CD4-positive, alpha-beta T cell (primary cell): ENCODE results near the gene FGFR3. TPM values are rescaled to one million over a fixed set of nuclear protein-coding genes. Genes with fewer than 3 reads are reported as not detected.

Source experiments
- ATAC-seq: fragments of 200-7000 bp; cut with Tn5 transposase; one replicate; pipeline ENCODE4 v1.10.0; 2022; ENCODE audit warnings: mild to moderate bottlenecking; ENCODE audit not compliant: poor library complexity
- CTCF ChIA-PET: fragments of 350-600 bp; sonication (Branson Sonifier 250); formaldehyde crosslinking; loops from one replicate; lab custom pipeline; 2021; ENCODE audit warnings: antibody characterized with exemption, inconsistent platforms; lab: Charles Lee
- POLR2A ChIA-PET: fragments of 350-600 bp; sonication (Branson Sonifier 250); formaldehyde crosslinking; loops from one replicate; lab custom pipeline; 2021; ENCODE audit warnings: antibody characterized with exemption, inconsistent platforms; lab: Charles Lee
- DNase-seq, 14 experiments: peaks; one replicate each; pipeline ENCODE4 v3.0.0-alpha.2; 2013 to 2020; ENCODE audit warnings: mixed read lengths in 2 of 14
- H3K27ac ChIP-seq, 2 donors: one replicate each; pipeline versions ENCODE4 v1.5.1 to v1.7.0; 2013; ENCODE audit warnings: low read length in 2 of 2, low read depth in 1 of 2, mild to moderate bottlenecking in 1 of 2
- H3K27me3 ChIP-seq, 2 experiments: 1 replicate in 1 of 2; 2 replicates in 1 of 2; pipeline versions ENCODE4 v1.6.1 to v1.7.0; 2013; ENCODE audit warnings: low read length in 2 of 2, control low read depth in 1 of 2, mild to moderate bottlenecking in 1 of 2, moderate library complexity in 1 of 2; ENCODE audit not compliant: insufficient read depth in 2 of 2, control insufficient read depth in 1 of 2
- H3K36me3 ChIP-seq: one replicate; pipeline ENCODE4 v1.6.1; 2013; ENCODE audit warnings: low read length, control low read depth; ENCODE audit not compliant: insufficient read depth
- H3K4me1 ChIP-seq: one replicate; pipeline ENCODE4 v1.6.1; 2013; ENCODE audit warnings: low read length, control low read depth; ENCODE audit not compliant: insufficient read depth
- H3K4me3 ChIP-seq: one replicate; pipeline ENCODE4 v1.5.1; 2013; ENCODE audit warnings: mild to moderate bottlenecking, low read length, moderate library complexity
- H3K9me3 ChIP-seq, 2 experiments: 1 replicate in 1 of 2; 2 replicates in 1 of 2; pipeline versions ENCODE4 v1.6.1 to v1.7.0; 2013; ENCODE audit warnings: low read length in 2 of 2, mild to moderate bottlenecking in 2 of 2, control low read depth in 1 of 2, moderate library complexity in 1 of 2; ENCODE audit not compliant: control insufficient read depth in 1 of 2, insufficient read depth in 1 of 2
- H3K27ac Mint-ChIP-seq: one replicate; pipeline ENCODE4 v1.8.0; 2020; ENCODE audit warnings: mixed read lengths
- H3K27me3 Mint-ChIP-seq: one replicate; pipeline ENCODE4 v1.8.0; 2021; ENCODE audit warnings: mixed read lengths
- H3K36me3 Mint-ChIP-seq: one replicate; pipeline ENCODE4 v1.8.0; 2021; ENCODE audit warnings: low read depth, mixed read lengths
- H3K4me1 Mint-ChIP-seq: one replicate; pipeline ENCODE4 v1.8.0; 2021; ENCODE audit warnings: low read depth, mixed read lengths
- H3K4me3 Mint-ChIP-seq: one replicate; pipeline ENCODE4 v1.8.0; 2020; ENCODE audit warnings: mild to moderate bottlenecking, mixed read lengths
- H3K9me3 Mint-ChIP-seq: one replicate; pipeline ENCODE4 v1.8.0; 2020; ENCODE audit warnings: mixed read lengths
- CTCF ChIP-seq: fragments of 200-600 bp; IDR thresholded peaks from one replicate; pipeline ENCODE4 v1.8.0; 2022; ENCODE audit warnings: antibody characterized with exemption, mild to moderate bottlenecking
- intact Hi-C, 2 experiments: fragments of 100-400 bp; cut with DNase I in 1 of 2; cut with micrococcal nuclease in 1 of 2; formaldehyde crosslinking; loops; one replicate each; pipeline versions ENCODE4 v1.15.1 to v1.9.0; 2023 to 2025; cut with DNase I, micrococcal nuclease
- total RNA-seq, 174 experiments: library from RNA in 2 of 174; stranded (reverse) in 2 of 174; gene quantifications; one replicate each; pipeline ENCODE4 v1.2.3 and lab custom pipeline; 2021 to 2026

FGFR3 gene
- total RNA-seq, 2 experiments from 2014 or later: 0.33 TPM; not detected in 1

- Mint-ChIP-seq H3K4me1 (no peaks in the 10 kb centered on the region), H3K36me3 (no peaks in the 10 kb centered on the region), H3K9me3 (no peaks in the 10 kb centered on the region), H3K4me3 (no peak overlapping the region), H3K27ac (no peak overlapping the region), H3K27me3 (peaks cover 30% of the 10 kb centered on the region)
- Histone ChIP-seq H3K36me3 (no peaks in the 10 kb centered on the region), H3K4me1 (peaks cover 3% of the 10 kb centered on the region), H3K27me3 (peaks cover 22 to 31% of the 10 kb centered on the region in 2 experiments), H3K9me3 (peaks cover 0 to 19% of the 10 kb centered on the region in 2 experiments), H3K27ac (no peak overlapping the region), H3K4me3 (no peak overlapping the region)
- ATAC-seq: no peak
- no peak for TF ChIP-seq CTCF
- no peak for DNase-seq
- CTCF ChIA-PET: no interaction called here
- POLR2A ChIA-PET: no interaction called here
- intact Hi-C loops: loop anchor here in 1 of 2 experiments (5.0 kb wide), 1 partner anchor 49 kb away; no protein-coding TSS in a partner anchor
Measured at GRCh38 chr4:1763550-1764080, 29.5 kb upstream of the FGFR3 start.

- Mint-ChIP-seq H3K4me1 (no peaks in the 10 kb centered on the region), H3K27me3 (peaks cover 31% of the 10 kb centered on the region), H3K27ac (no peak overlapping the region), H3K4me3 (no peak overlapping the region), H3K9me3 (no peaks in the 10 kb centered on the region), H3K36me3 (no peaks in the 10 kb centered on the region)
- Histone ChIP-seq H3K27me3 (peaks cover 26 to 38% of the 10 kb centered on the region in 2 experiments), H3K36me3 (no peaks in the 10 kb centered on the region), H3K4me3 (no peak overlapping the region), H3K27ac (no peak overlapping the region), H3K4me1 (peaks cover 3% of the 10 kb centered on the region), H3K9me3 (peaks cover 0 to 24% of the 10 kb centered on the region in 2 experiments)
- no peak for TF ChIP-seq CTCF
- CTCF ChIA-PET: no interaction called here
- intact Hi-C loops: loop anchor here in 1 of 2 experiments (5.0 kb wide), 1 partner anchor 48 kb away; no protein-coding TSS in a partner anchor
- DNase-seq (no peak), ATAC-seq (no peak)
- POLR2A ChIA-PET: no interaction called here
Measured at GRCh38 chr4:1764670-1765069, 28.4 kb upstream of the FGFR3 start.

- H3K4me3 ChIP-seq: no peak overlapping the region
- no peak overlapping the region for H3K27ac Mint-ChIP-seq
- H3K4me1 ChIP-seq: no peaks in the 10 kb centered on the region
- peaks cover 26 to 38% of the 10 kb centered on the region in 2 experiments for H3K27me3 ChIP-seq
- DNase-seq: no peak
- no peaks in the 10 kb centered on the region for H3K4me1 Mint-ChIP-seq
- no peaks in the 10 kb centered on the region for H3K9me3 Mint-ChIP-seq
- H3K36me3 ChIP-seq: no peaks in the 10 kb centered on the region
- H3K36me3 Mint-ChIP-seq: no peaks in the 10 kb centered on the region
- peak overlapping the region; percentile 30 for H3K4me3 Mint-ChIP-seq
- ChIA-PET POLR2A (no interaction called here), CTCF (no interaction called here)
- intact Hi-C loops: no loop called here
- TF ChIP-seq CTCF: no peak
- H3K9me3 ChIP-seq: peaks cover 0 to 25% of the 10 kb centered on the region in 2 experiments
- H3K27me3 Mint-ChIP-seq: peaks cover 31% of the 10 kb centered on the region
- ATAC-seq: no peak
- no peak overlapping the region for H3K27ac ChIP-seq
Measured at GRCh38 chr4:1765409-1766072, 27.6 kb upstream of the FGFR3 start.
